Measurements from ENCODE around the gene MYH11. TPM values are rescaled to one million over a fixed set of nuclear protein-coding genes. Genes with fewer than 3 reads are reported as not detected.

MYH11 gene
- 0.59 and 1.2 TPM in 2 replicates for total RNA-seq

GRCh38 chr16:15856901-15857698 lies at the start of gene MYH11:
Gene MYH11 (minus strand): TSS chr16:15857028. CDS start chr16:15838252, 18,776 bp downstream.

DNA sequence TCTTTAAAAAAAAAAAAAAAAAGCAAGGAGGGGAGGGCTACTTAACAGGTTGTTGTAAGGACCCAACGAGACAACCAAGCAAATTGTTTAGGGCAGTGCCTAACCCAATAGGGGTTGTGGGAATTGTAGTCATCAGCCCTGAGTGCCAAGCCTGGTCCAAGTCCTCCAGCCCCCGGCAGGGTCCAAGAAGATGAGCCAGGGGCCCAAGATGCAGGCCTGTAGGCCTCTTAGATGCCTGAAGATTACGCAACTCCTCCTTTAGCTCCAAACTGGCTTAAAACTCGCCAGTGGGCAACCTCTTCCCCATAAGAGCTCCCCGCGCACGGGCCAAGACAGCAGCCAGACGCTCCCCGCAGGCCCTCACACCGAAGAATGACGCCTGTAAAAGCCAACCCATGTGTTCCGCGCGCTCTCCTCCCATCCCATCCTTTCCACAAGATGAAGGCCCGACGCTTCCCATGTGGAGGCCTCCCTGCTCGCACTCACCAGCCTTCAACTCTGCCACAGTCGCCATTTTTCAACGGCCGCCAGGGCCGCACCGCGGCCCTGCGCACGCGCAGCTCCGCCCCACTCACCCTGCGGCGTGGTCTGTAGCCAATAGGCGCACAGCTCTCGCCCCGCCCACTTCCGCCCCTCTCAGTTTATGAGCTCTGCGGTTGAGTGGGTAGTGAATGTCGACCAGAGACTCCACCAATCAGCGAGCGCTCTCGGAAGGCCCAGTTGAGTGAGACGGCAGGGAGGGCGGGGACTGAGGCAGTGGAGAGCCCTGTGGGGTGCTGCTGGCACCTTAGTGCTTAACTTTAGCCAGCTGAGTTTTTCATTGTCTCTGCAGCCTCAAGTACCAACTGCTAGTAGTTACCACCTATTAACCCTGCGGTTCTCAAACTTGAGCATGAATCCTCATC lies 31.5 kb upstream of the MYH11 start, which contains the start of gene CEP20:
Gene CEP20 (minus strand): TSS at position 532 of the 905 bp plus-strand sequence. CDS start 18 bp downstream, at position 514.

Other genes starting within 250 kb of the MYH11 start
- 21.1 and 24.7 TPM in 2 replicates for gene MARF1, start 213.9 kb downstream of the MYH11 start, total RNA-seq
- gene NDE1, start 206.8 kb downstream of the MYH11 start, total RNA-seq = 27.7 and 28.3 TPM in 2 replicates
- 24.6 and 32.8 TPM in 2 replicates for gene CEP20, start 31.6 kb upstream of the MYH11 start, total RNA-seq
- 154 and 223 TPM in 2 replicates for gene ABCC1, start 92.6 kb upstream of the MYH11 start, total RNA-seq